K562 (cell line): ENCODE results near the gene ANXA2. TPM values are rescaled to one million over a fixed set of nuclear protein-coding genes. Genes with fewer than 3 reads are reported as not detected.

Source experiments
- ATAC-seq: fragments of 200-7000 bp; cut with Tn5 transposase; 3 replicates; pipeline ENCODE4 v1.9.1; 2020; ENCODE audit warnings: moderate library complexity
- BruUV-seq: library from RNA; stranded (reverse); fragments of 400-500 nt; replicated peaks from 2 replicates; lab custom pipeline; 2021; lab: Mats Ljungman, UMichigan
- CTCF ChIA-PET: fragments of 300-600 bp; formaldehyde crosslinking; extraction: SDS; loops from one replicate; lab custom pipeline; 2021; ENCODE audit warnings: low intra/inter-chr PET ratio; lab: Yijun Ruan, JAX
- POLR2A ChIA-PET: fragments of 300-600, 350-650 bp; sonication (Branson Sonifier 250); formaldehyde crosslinking; extraction: SDS; loops from one replicate; lab custom pipeline; 2021; ENCODE audit warnings: antibody characterized with exemption, inconsistent platforms; lab: Yijun Ruan, JAX
- DNase-seq, 4 experiments: peaks; one replicate each; pipeline versions ENCODE4 v3.0.0 to v3.0.0-alpha.2; 2011 to 2018; ENCODE audit warnings: low spot score in 3 of 4, mixed read lengths in 3 of 4; ENCODE audit errors: extremely low read depth in 1 of 4
- FAIRE-seq: peaks from 2 replicates; lab custom pipeline; 2011; peaks lifted over from hg19 to GRCh38; lab: Jason Lieb, UNC
- H2AFZ ChIP-seq: 2 replicates; pipeline ENCODE4 v1.6.0; 2011; ENCODE audit warnings: low read depth, low read length, control low read depth, inconsistent platforms
- H3K27ac ChIP-seq: fragments of 200-600 bp; 3 replicates; pipeline ENCODE4 v1.8.0; 2011; ENCODE audit warnings: low read depth, mild to moderate bottlenecking, control low read depth, inconsistent platforms, low read length, moderate library complexity, mixed read lengths; ENCODE audit errors: extremely low read depth
- H3K27me3 ChIP-seq, 2 experiments: fragments of 300-600 bp in 1 of 2; 2 replicates in 1 of 2; 3 replicates in 1 of 2; pipeline versions ENCODE4 v1.6.0 to v1.8.0; 2011; ENCODE audit warnings: inconsistent platforms in 2 of 2, low read length in 2 of 2, mild to moderate bottlenecking in 1 of 2, mixed read lengths in 1 of 2, moderate library complexity in 1 of 2; ENCODE audit not compliant: control insufficient read depth in 2 of 2, insufficient read depth in 2 of 2
- H3K36me3 ChIP-seq: fragments of 300-600 bp; 3 replicates; pipeline ENCODE4 v1.8.0; 2011; ENCODE audit warnings: mild to moderate bottlenecking, low read length, inconsistent platforms; ENCODE audit not compliant: control insufficient read depth, insufficient read depth
- H3K4me1 ChIP-seq, 2 experiments: fragments of 200-600 bp in 1 of 2; replicated peaks in 1 of 2; 2 replicates in 1 of 2; 3 replicates in 1 of 2; pipeline versions ENCODE4 v1.5.1 to v1.8.0; 2011; ENCODE audit warnings: inconsistent platforms in 2 of 2, low read length in 2 of 2, mild to moderate bottlenecking in 1 of 2, mixed read lengths in 1 of 2, moderate library complexity in 1 of 2; ENCODE audit not compliant: control insufficient read depth in 2 of 2, insufficient read depth in 2 of 2
- H3K4me2 ChIP-seq: 2 replicates; pipeline ENCODE4 v1.6.1; 2011; ENCODE audit warnings: low read length, control low read depth, inconsistent platforms, mixed read lengths; ENCODE audit not compliant: insufficient read depth
- H3K4me3 ChIP-seq: fragments of 200-600 bp; sonication (generic), shearing (Covaris generic); 2 replicates; pipeline ENCODE4 v1.5.1; 2016; ENCODE audit warnings: control low read depth, inconsistent platforms
- H3K79me2 ChIP-seq: fragments of 200-600 bp; 3 replicates; pipeline ENCODE4 v1.8.0; 2011; ENCODE audit warnings: low read length, inconsistent platforms; ENCODE audit not compliant: control insufficient read depth, insufficient read depth
- H3K9ac ChIP-seq, 2 experiments: 2 replicates each; pipeline versions ENCODE4 v1.6.0 to v1.6.1; 2011; ENCODE audit warnings: low read depth in 2 of 2, low read length in 2 of 2, control low read depth in 1 of 2, inconsistent platforms in 1 of 2, mild to moderate bottlenecking in 1 of 2, mixed read lengths in 1 of 2; ENCODE audit not compliant: insufficient read depth in 1 of 2
- H3K9me1 ChIP-seq: one replicate; pipeline ENCODE4 v1.6.0; 2011; ENCODE audit warnings: inconsistent platforms, mild to moderate bottlenecking, low read length, moderate library complexity; ENCODE audit not compliant: control insufficient read depth, insufficient read depth
- H3K9me3 ChIP-seq: replicated peaks from 2 replicates; pipeline ENCODE4 v1.5.1; 2011; ENCODE audit warnings: low read depth, low read length, inconsistent platforms; ENCODE audit not compliant: control insufficient read depth, insufficient read depth
- H4K20me1 ChIP-seq: replicated peaks from 2 replicates; pipeline ENCODE4 v1.6.1; 2011; ENCODE audit warnings: low read length, inconsistent platforms, mixed read lengths; ENCODE audit not compliant: control insufficient read depth, insufficient read depth
- CXXC5 ChIP-seq: fragments of 250-450 bp; sonication (Bioruptor Pico); IDR thresholded peaks from 2 replicates; pipeline ENCODE4 v1.8.0; 2022; ENCODE audit warnings: inconsistent platforms, mild to moderate bottlenecking, moderate library complexity
- HNRNPLL ChIP-seq: fragments of 200-400 bp; formaldehyde crosslinking; IDR thresholded peaks from 2 replicates; pipeline ENCODE4 v1.6.1; 2017; ENCODE audit warnings: low read length, low read depth, mild to moderate bottlenecking; ENCODE audit not compliant: poor library complexity, severe bottlenecking
- NCOA4 ChIP-seq: fragments of 450-650 bp; IDR thresholded peaks from 2 replicates; pipeline ENCODE4 v1.6.1; 2018; ENCODE audit warnings: mild to moderate bottlenecking; ENCODE audit not compliant: partially characterized antibody
- SAFB ChIP-seq: fragments of 200-400 bp; formaldehyde crosslinking; IDR thresholded peaks from 2 replicates; pipeline ENCODE4 v1.6.1; 2017; ENCODE audit warnings: low read depth, low read length, borderline replicate concordance
- SMAD2 ChIP-seq: fragments of 150-350 bp; IDR thresholded peaks from 2 replicates; pipeline ENCODE4 v1.6.1; 2014; ENCODE audit warnings: low read depth, mild to moderate bottlenecking, low read length
- ZNF224 ChIP-seq: sonication (generic); formaldehyde crosslinking; IDR thresholded peaks from 2 replicates; pipeline ENCODE4 v1.8.0; 2022; ENCODE audit warnings: mild to moderate bottlenecking, missing genetic modification reagents
- ZNF23 ChIP-seq: fragments of 250-450 bp; sonication (Bioruptor Pico); IDR thresholded peaks from 2 replicates; pipeline ENCODE4 v1.4.0; 2020; ENCODE audit warnings: mild to moderate bottlenecking
- ZNF551 ChIP-seq: fragments of 250-450 bp; sonication (Bioruptor Pico); IDR thresholded peaks from 2 replicates; pipeline ENCODE4 v1.5.0; 2021; ENCODE audit warnings: mild to moderate bottlenecking, moderate library complexity
- ZNF583 ChIP-seq: fragments of 250-450 bp; sonication (Bioruptor Pico); IDR thresholded peaks from 2 replicates; pipeline ENCODE4 v1.4.0; 2020
- ZNF699 ChIP-seq: fragments of 250-450 bp; sonication (Bioruptor Pico); IDR thresholded peaks from 2 replicates; pipeline ENCODE4 v1.8.0; 2021; ENCODE audit warnings: mild to moderate bottlenecking, moderate library complexity; ENCODE audit not compliant: insufficient replicate concordance
- WGBS: fragments of 100-300 bp; shearing (Covaris generic); methylation state at CpG from one replicate; pipeline ENCODE4 v1.1.6; 2016; ENCODE audit warnings: low coverage, mixed read lengths; ENCODE audit not compliant: insufficient coverage; ENCODE audit errors: missing lambda C conversion rate; 5-methylcytosine and 5-hydroxymethylcytosine counted together
- in situ Hi-C: fragments of 300-500 bp; cut with MboI; formaldehyde crosslinking; loops from 4 replicates; pipeline ENCODE4 v1.15.0; 2018; ENCODE audit warnings: inconsistent platforms, mixed read lengths
- intact Hi-C: fragments of 100-400 bp; cut with micrococcal nuclease; formaldehyde crosslinking; loops from 2 replicates; pipeline ENCODE4 v1.14.2; 2022
- polyA plus RNA-seq, 8 experiments: library from polyadenylated mRNA; depleted of rRNA in 4 of 8; stranded (reverse) in 5 of 8; unstranded in 3 of 8; fragments of >200 nt; fragmentation: Nextera tagmentation in 2 of 8; fragmentation: Illumina TruSeq in 1 of 8; extraction: Ambion mirVana in 2 of 8; extraction: Trizol in 1 of 8; gene quantifications; 2 replicates each; pipeline versions ENCODE4 v1.2.1 to v1.2.3, GENCODE V29; 2011 to 2014; ENCODE audit warnings: inconsistent platforms in 1 of 8, missing spikeins in 1 of 8
- total RNA-seq, 7 experiments: library from RNA; depleted of rRNA in 6 of 7; stranded (reverse); fragments of >200 nt in 6 of 7; fragmentation: Illumina TruSeq in 2 of 7; extraction: Trizol in 2 of 7; gene quantifications; 2 replicates each; pipeline versions ENCODE4 v1.2.1 to v1.2.3, GENCODE V29; 2011 to 2021; ENCODE audit warnings: low replicate concordance in 1 of 7
- TF ChIP-seq, protein P1 (sequence below), 2 experiments: fragments of 450-650 bp; IDR thresholded peaks; 2 replicates each; pipeline ENCODE4 v1.6.1; 2018; ENCODE audit warnings: mild to moderate bottlenecking in 2 of 2, low read depth in 1 of 2; ENCODE audit not compliant: partially characterized antibody in 2 of 2

The ANXA2 gene
- total and polyA plus RNA-seq, 9 of the 15 experiments (the other 6 are each of a cell fraction or from before 2014, with no cell fraction given) = 301 to 1,102 (median 452) TPM

DNA sequence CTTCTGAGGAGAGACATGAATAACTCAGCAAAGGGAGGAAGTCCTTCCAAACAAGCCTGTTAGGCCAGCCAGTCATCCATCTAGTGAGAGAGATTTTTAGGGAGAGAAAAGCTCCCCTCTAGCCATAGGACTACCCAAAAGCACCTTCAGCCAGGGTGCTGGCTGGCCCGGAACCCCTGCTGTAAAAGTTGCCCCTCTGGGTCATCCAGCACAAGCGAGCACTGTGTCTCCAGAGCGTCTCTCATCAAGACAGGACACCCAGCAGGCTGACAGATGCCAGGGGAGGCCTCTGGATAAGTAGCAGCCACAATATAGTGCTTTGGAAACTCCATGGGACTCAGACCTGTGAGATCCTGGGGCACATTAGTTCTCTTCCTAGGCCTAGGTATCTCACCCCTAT lies 24.5 kb downstream of the ANXA2 start:
- ATAC-seq = no peak

More for the DNA sequence above, 24.5 kb downstream of the ANXA2 start:
- WGBS = 92% methylated on average over 3 of the region's 3 CpGs
- Histone ChIP-seq H3K4me1 (no peaks in the 10 kb centered on the region; a peak in 1 of 5 replicates), H3K27me3 (no peaks in the 10 kb centered on the region), H3K79me2 (peaks cover 3% of the 10 kb centered on the region), H3K4me2 (no peak overlapping the region), H3K9me3 (no peaks in the 10 kb centered on the region), H3K9me1 (no peaks in the 10 kb centered on the region), H3K36me3 (peaks cover 87% of the 10 kb centered on the region), H3K4me3 (no peak overlapping the region), H3K9ac (no peak overlapping the region), H3K27ac (no peak overlapping the region), H2AFZ (no peak overlapping the region), H4K20me1 (0 out of 2 replicates have a peak, but pooled peaks cover 9% of the 10 kb centered on the region)
- in situ Hi-C loops (no loop called here), intact Hi-C loops (no loop called here)
- FAIRE-seq (no peak), DNase-seq (no peak)
- TF ChIP-seq, protein P1, sequence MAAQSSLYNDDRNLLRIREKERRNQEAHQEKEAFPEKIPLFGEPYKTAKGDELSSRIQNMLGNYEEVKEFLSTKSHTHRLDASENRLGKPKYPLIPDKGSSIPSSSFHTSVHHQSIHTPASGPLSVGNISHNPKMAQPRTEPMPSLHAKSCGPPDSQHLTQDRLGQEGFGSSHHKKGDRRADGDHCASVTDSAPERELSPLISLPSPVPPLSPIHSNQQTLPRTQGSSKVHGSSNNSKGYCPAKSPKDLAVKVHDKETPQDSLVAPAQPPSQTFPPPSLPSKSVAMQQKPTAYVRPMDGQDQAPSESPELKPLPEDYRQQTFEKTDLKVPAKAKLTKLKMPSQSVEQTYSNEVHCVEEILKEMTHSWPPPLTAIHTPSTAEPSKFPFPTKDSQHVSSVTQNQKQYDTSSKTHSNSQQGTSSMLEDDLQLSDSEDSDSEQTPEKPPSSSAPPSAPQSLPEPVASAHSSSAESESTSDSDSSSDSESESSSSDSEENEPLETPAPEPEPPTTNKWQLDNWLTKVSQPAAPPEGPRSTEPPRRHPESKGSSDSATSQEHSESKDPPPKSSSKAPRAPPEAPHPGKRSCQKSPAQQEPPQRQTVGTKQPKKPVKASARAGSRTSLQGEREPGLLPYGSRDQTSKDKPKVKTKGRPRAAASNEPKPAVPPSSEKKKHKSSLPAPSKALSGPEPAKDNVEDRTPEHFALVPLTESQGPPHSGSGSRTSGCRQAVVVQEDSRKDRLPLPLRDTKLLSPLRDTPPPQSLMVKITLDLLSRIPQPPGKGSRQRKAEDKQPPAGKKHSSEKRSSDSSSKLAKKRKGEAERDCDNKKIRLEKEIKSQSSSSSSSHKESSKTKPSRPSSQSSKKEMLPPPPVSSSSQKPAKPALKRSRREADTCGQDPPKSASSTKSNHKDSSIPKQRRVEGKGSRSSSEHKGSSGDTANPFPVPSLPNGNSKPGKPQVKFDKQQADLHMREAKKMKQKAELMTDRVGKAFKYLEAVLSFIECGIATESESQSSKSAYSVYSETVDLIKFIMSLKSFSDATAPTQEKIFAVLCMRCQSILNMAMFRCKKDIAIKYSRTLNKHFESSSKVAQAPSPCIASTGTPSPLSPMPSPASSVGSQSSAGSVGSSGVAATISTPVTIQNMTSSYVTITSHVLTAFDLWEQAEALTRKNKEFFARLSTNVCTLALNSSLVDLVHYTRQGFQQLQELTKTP (IDR thresholded peaks at IDR 0.05; ENCODE audit: low read depth in 1 of 2, partially characterized antibody in 2 of 2) = no peak
- TF ChIP-seq HNRNPLL = no peak
- no peak for TF ChIP-seq SAFB
- TF ChIP-seq ZNF583 (CRISPR knock-in tag) = no peak
- no peak for TF ChIP-seq ZNF699 (CRISPR knock-in tag)
- no peak for TF ChIP-seq NCOA4
- TF ChIP-seq ZNF551 (CRISPR knock-in tag) = no peak
- TF ChIP-seq CXXC5 (CRISPR knock-in tag) = no peak
- no peak for TF ChIP-seq ZNF224 (CRISPR knock-in tag)
- TF ChIP-seq SMAD2 = no peak
- TF ChIP-seq ZNF23 = no peak
- no TSS peak for BruUV-seq
- CTCF ChIA-PET = no interaction called here
- POLR2A ChIA-PET = interaction anchor here (0.7 to 1.2 kb wide), 3 partner anchors 19 to 45 kb away, joined by 3 read pairs; partner anchors contain the start of gene ANXA2
